ENCODE data around the gene CCDC167. TPM values are rescaled to one million over a fixed set of nuclear protein-coding genes. Genes with fewer than 3 reads are reported as not detected.

CCDC167 gene
- total RNA-seq, 1 donor from 2014 or later = 82.7 TPM

GRCh38 chr6:37544530-37544929 is 44.8 kb upstream of the CCDC167 start:
- Histone ChIP-seq H3K4me3 (ENCODE audit: low read depth, low read length) (no peak overlapping the region), H3K27me3 (ENCODE audit: control insufficient read depth, insufficient read depth, low read length) (no peaks in the 10 kb centered on the region), H3K36me3 (ENCODE audit: control insufficient read depth, insufficient read depth, low read length) (no peaks in the 10 kb centered on the region)
- no peak for TF ChIP-seq CTCF (IDR thresholded peaks at IDR 0.05; ENCODE audit: insufficient read depth, low read length, poor library complexity, severe bottlenecking)
- DNase-seq (ENCODE audit: low read depth) = no peak

GRCh38 chr6:37543361-37543760 is 43.7 kb upstream of the CCDC167 start:
- no peak for TF ChIP-seq CTCF (IDR thresholded peaks at IDR 0.05; ENCODE audit: insufficient read depth, low read length, poor library complexity, severe bottlenecking)
- no peaks in the 10 kb centered on the region for H3K36me3 ChIP-seq (ENCODE audit: control insufficient read depth, insufficient read depth, low read length)
- DNase-seq (ENCODE audit: low read depth) = no peak
- no peak overlapping the region for H3K4me3 ChIP-seq (ENCODE audit: low read depth, low read length)
- H3K27me3 ChIP-seq (ENCODE audit: control insufficient read depth, insufficient read depth, low read length) = no peaks in the 10 kb centered on the region

- Histone ChIP-seq H3K4me3 (ENCODE audit: low read depth, low read length) (no peak overlapping the region), H3K27me3 (ENCODE audit: control insufficient read depth, insufficient read depth, low read length) (peaks cover 17% of the 10 kb centered on the region), H3K36me3 (ENCODE audit: control insufficient read depth, insufficient read depth, low read length) (no peaks in the 10 kb centered on the region)
- TF ChIP-seq CTCF (IDR thresholded peaks at IDR 0.05; ENCODE audit: insufficient read depth, low read length, poor library complexity, severe bottlenecking) = no peak
- no peak for DNase-seq (ENCODE audit: low read depth)
Measured at GRCh38 chr6:37541346-37541745, 41.7 kb upstream of the CCDC167 start.

GRCh38 chr6:37540390-37540789 is 40.7 kb upstream of the CCDC167 start:
- TF ChIP-seq CTCF (IDR thresholded peaks at IDR 0.05; ENCODE audit: insufficient read depth, low read length, poor library complexity, severe bottlenecking) = no peak
- no peak for DNase-seq (ENCODE audit: low read depth)
- no peaks in the 10 kb centered on the region for H3K36me3 ChIP-seq (ENCODE audit: control insufficient read depth, insufficient read depth, low read length)
- peaks cover 27% of the 10 kb centered on the region for H3K27me3 ChIP-seq (ENCODE audit: control insufficient read depth, insufficient read depth, low read length)
- no peak overlapping the region for H3K4me3 ChIP-seq (ENCODE audit: low read depth, low read length)

- H3K4me3 ChIP-seq (ENCODE audit: low read depth, low read length) = no peak overlapping the region
- H3K36me3 ChIP-seq (ENCODE audit: control insufficient read depth, insufficient read depth, low read length) = no peaks in the 10 kb centered on the region
- no peak for TF ChIP-seq CTCF (IDR thresholded peaks at IDR 0.05; ENCODE audit: insufficient read depth, low read length, poor library complexity, severe bottlenecking)
- peaks cover 31% of the 10 kb centered on the region for H3K27me3 ChIP-seq (ENCODE audit: control insufficient read depth, insufficient read depth, low read length)
- DNase-seq (ENCODE audit: low read depth) = no peak
Measured at GRCh38 chr6:37540029-37540352, 40.3 kb upstream of the CCDC167 start.

GRCh38 chr6:37539171-37540028 is 39.7 kb upstream of the CCDC167 start:
- TF ChIP-seq CTCF (IDR thresholded peaks at IDR 0.05; ENCODE audit: insufficient read depth, low read length, poor library complexity, severe bottlenecking) = no peak
- Histone ChIP-seq H3K4me3 (ENCODE audit: low read depth, low read length) (no peak overlapping the region), H3K27me3 (ENCODE audit: control insufficient read depth, insufficient read depth, low read length) (peaks cover 33% of the 10 kb centered on the region), H3K36me3 (ENCODE audit: control insufficient read depth, insufficient read depth, low read length) (no peaks in the 10 kb centered on the region)
- no peak for DNase-seq (ENCODE audit: low read depth)
